HG03342 (cell line): ENCODE data around the gene CCDC190.
"Not testable (repeated sequence)": the region's sequence is repeated elsewhere in the genome, so short reads cannot be mapped to it uniquely, and the experiment has no call there.

Source experiments
- ATAC-seq: cut with Tn5 transposase; IDR thresholded peaks from one replicate; pipeline ENCODE4 v1.9.1; 2021; ENCODE audit warnings: mild to moderate bottlenecking, moderate library complexity; ENCODE audit not compliant: unreplicated experiment

CCDC190 gene

GRCh38 chr1:162861101-162861500 is at the start of gene CCDC190:
CCDC190 (minus strand) TSS chr1:162861175; CDS start chr1:162859646, 1,529 bp downstream.
- no peak for ATAC-seq

GRCh38 chr1:162910161-162910560 is 49.2 kb upstream of the CCDC190 start:
- ATAC-seq: no peak

GRCh38 chr1:162908780-162909179 is 47.8 kb upstream of the CCDC190 start:
- ATAC-seq: no peak

- ATAC-seq: no peak
Observed at GRCh38 chr1:162908236-162908635, 47.3 kb upstream of the CCDC190 start.

- ATAC-seq: no peak
Observed at GRCh38 chr1:162906485-162906884, 45.5 kb upstream of the CCDC190 start.

- no peak for ATAC-seq
Observed at GRCh38 chr1:162905174-162906158, 44.5 kb upstream of the CCDC190 start.

- ATAC-seq: no peak
Observed at GRCh38 chr1:162904579-162904978, 43.6 kb upstream of the CCDC190 start.

GRCh38 chr1:162904023-162904422 is 43.0 kb upstream of the CCDC190 start:
- no peak for ATAC-seq

GRCh38 chr1:162903246-162903645 is 42.3 kb upstream of the CCDC190 start:
- no peak for ATAC-seq

- ATAC-seq: no peak
Observed at GRCh38 chr1:162902416-162902815, 41.4 kb upstream of the CCDC190 start.

- no peak for ATAC-seq
Observed at GRCh38 chr1:162901243-162901642, 40.3 kb upstream of the CCDC190 start.

- ATAC-seq: no peak
Observed at GRCh38 chr1:162899422-162900146, 38.6 kb upstream of the CCDC190 start.

GRCh38 chr1:162893612-162893908 is 32.6 kb upstream of the CCDC190 start:
- ATAC-seq: no peak

GRCh38 chr1:162892906-162893611 is 32.1 kb upstream of the CCDC190 start:
- ATAC-seq: no peak

- ATAC-seq: no peak
Observed at GRCh38 chr1:162889989-162890388, 29.0 kb upstream of the CCDC190 start.

GRCh38 chr1:162886705-162887104 is 25.7 kb upstream of the CCDC190 start:
- ATAC-seq: no peak

GRCh38 chr1:162885265-162885664 is 24.3 kb upstream of the CCDC190 start:
- no peak for ATAC-seq

- no peak for ATAC-seq
Observed at GRCh38 chr1:162884831-162885230, 23.9 kb upstream of the CCDC190 start.

GRCh38 chr1:162882248-162882674 is 21.3 kb upstream of the CCDC190 start:
- ATAC-seq: no peak

GRCh38 chr1:162881590-162881989 is 20.6 kb upstream of the CCDC190 start:
- no peak for ATAC-seq

- not testable (repeated sequence) for ATAC-seq
Observed at GRCh38 chr1:162880617-162881016, 19.6 kb upstream of the CCDC190 start.
